ENCODE data around the gene UTS2R.

GRCh38 chr17:82391496-82392066 is 20.0 kb downstream of the UTS2R start:
- TF ChIP-seq CTCF (IDR thresholded peaks at IDR 0.05) (no peak), EZH2phosphoT487 (IDR thresholded peaks at IDR 0.05) (no peak)
